ENCODE measurements around the gene SAP30BP.
A peak's percentile ranks its signal among the peaks of the same experiment; 100 is the strongest.

The SAP30BP gene

GRCh38 chr17:75749545-75750389, 82.6 kb downstream of the SAP30BP start:
- H3K36me3 ChIP-seq (ENCODE audit: insufficient read depth, insufficient read length, low read length): no peaks in the 10 kb centered on the region
- no peak overlapping the region for H3K4me3 ChIP-seq (ENCODE audit: insufficient read length, low read depth)
- H3K9ac ChIP-seq (ENCODE audit: insufficient read length, low read depth): peak overlapping the region; percentile 1
- peaks cover 13% of the 10 kb centered on the region for H3K4me1 ChIP-seq (ENCODE audit: insufficient read depth, insufficient read length)
- H3K9me3 ChIP-seq (ENCODE audit: insufficient read depth, low read length): no peaks in the 10 kb centered on the region
- DNase-seq (ENCODE audit: low read depth, low spot score): no peak
- TF ChIP-seq YY1 (IDR thresholded peaks at IDR 0.05; ENCODE audit: insufficient read depth, insufficient read length): no peak
- TF ChIP-seq ZNF274 (IDR thresholded peaks at IDR 0.05; ENCODE audit: low read depth, low read length): no peak
- TF ChIP-seq SUZ12 (IDR thresholded peaks at IDR 0.05; ENCODE audit: extremely low read depth, insufficient read depth, insufficient read length): no peak
- no peaks in the 10 kb centered on the region for H3K27me3 ChIP-seq (ENCODE audit: insufficient read depth, insufficient read length)

GRCh38 chr17:75750661-75751423, 83.7 kb downstream of the SAP30BP start:
- no peaks in the 10 kb centered on the region for H3K27me3 ChIP-seq (ENCODE audit: insufficient read depth, insufficient read length)
- H3K36me3 ChIP-seq (ENCODE audit: insufficient read depth, insufficient read length, low read length): no peaks in the 10 kb centered on the region
- H3K4me1 ChIP-seq (ENCODE audit: insufficient read depth, insufficient read length): peaks cover 19% of the 10 kb centered on the region
- TF ChIP-seq ZNF274 (IDR thresholded peaks at IDR 0.05; ENCODE audit: low read depth, low read length): no peak
- TF ChIP-seq YY1 (IDR thresholded peaks at IDR 0.05; ENCODE audit: insufficient read depth, insufficient read length): no peak
- no peak for TF ChIP-seq SUZ12 (IDR thresholded peaks at IDR 0.05; ENCODE audit: extremely low read depth, insufficient read depth, insufficient read length)
- H3K9ac ChIP-seq (ENCODE audit: insufficient read length, low read depth): peak overlapping the region; percentile 16
- no peak overlapping the region for H3K4me3 ChIP-seq (ENCODE audit: insufficient read length, low read depth)
- H3K9me3 ChIP-seq (ENCODE audit: insufficient read depth, low read length): no peaks in the 10 kb centered on the region
- DNase-seq (ENCODE audit: low read depth, low spot score): no peak

- TF ChIP-seq SUZ12 (IDR thresholded peaks at IDR 0.05; ENCODE audit: extremely low read depth, insufficient read depth, insufficient read length) (no peak), ZNF274 (IDR thresholded peaks at IDR 0.05; ENCODE audit: low read depth, low read length) (no peak), YY1 (IDR thresholded peaks at IDR 0.05; ENCODE audit: insufficient read depth, insufficient read length) (no peak)
- no peak for DNase-seq (ENCODE audit: low read depth, low spot score)
- no peak overlapping the region for H3K9ac ChIP-seq (ENCODE audit: insufficient read length, low read depth)
- peaks cover 19% of the 10 kb centered on the region for H3K4me1 ChIP-seq (ENCODE audit: insufficient read depth, insufficient read length)
- H3K36me3 ChIP-seq (ENCODE audit: insufficient read depth, insufficient read length, low read length): no peaks in the 10 kb centered on the region
- no peak overlapping the region for H3K4me3 ChIP-seq (ENCODE audit: insufficient read length, low read depth)
- no peaks in the 10 kb centered on the region for H3K27me3 ChIP-seq (ENCODE audit: insufficient read depth, insufficient read length)
- H3K9me3 ChIP-seq (ENCODE audit: insufficient read depth, low read length): no peaks in the 10 kb centered on the region
Measured at GRCh38 chr17:75751676-75752404, 84.7 kb downstream of the SAP30BP start.

- H3K4me1 ChIP-seq (ENCODE audit: insufficient read depth, insufficient read length): peaks cover 19% of the 10 kb centered on the region
- no peak for DNase-seq (ENCODE audit: low read depth, low spot score)
- no peak overlapping the region for H3K4me3 ChIP-seq (ENCODE audit: insufficient read length, low read depth)
- no peaks in the 10 kb centered on the region for H3K9me3 ChIP-seq (ENCODE audit: insufficient read depth, low read length)
- no peak overlapping the region for H3K9ac ChIP-seq (ENCODE audit: insufficient read length, low read depth)
- H3K36me3 ChIP-seq (ENCODE audit: insufficient read depth, insufficient read length, low read length): no peaks in the 10 kb centered on the region
- TF ChIP-seq YY1 (IDR thresholded peaks at IDR 0.05; ENCODE audit: insufficient read depth, insufficient read length) (no peak), SUZ12 (IDR thresholded peaks at IDR 0.05; ENCODE audit: extremely low read depth, insufficient read depth, insufficient read length) (no peak), ZNF274 (IDR thresholded peaks at IDR 0.05; ENCODE audit: low read depth, low read length) (no peak)
- H3K27me3 ChIP-seq (ENCODE audit: insufficient read depth, insufficient read length): no peaks in the 10 kb centered on the region
Measured at GRCh38 chr17:75752405-75752709, 85.2 kb downstream of the SAP30BP start.

- Histone ChIP-seq H3K9me3 (ENCODE audit: insufficient read depth, low read length) (no peaks in the 10 kb centered on the region), H3K27me3 (ENCODE audit: insufficient read depth, insufficient read length) (no peaks in the 10 kb centered on the region), H3K4me3 (ENCODE audit: insufficient read length, low read depth) (peak overlapping the region; percentile 9), H3K36me3 (ENCODE audit: insufficient read depth, insufficient read length, low read length) (peaks cover 4% of the 10 kb centered on the region), H3K9ac (ENCODE audit: insufficient read length, low read depth) (peak overlapping the region; percentile 70), H3K4me1 (ENCODE audit: insufficient read depth, insufficient read length) (peaks cover 19% of the 10 kb centered on the region)
- TF ChIP-seq ZNF274 (IDR thresholded peaks at IDR 0.05; ENCODE audit: low read depth, low read length): no peak
- no peak for TF ChIP-seq YY1 (IDR thresholded peaks at IDR 0.05; ENCODE audit: insufficient read depth, insufficient read length)
- DNase-seq (ENCODE audit: low read depth, low spot score): no peak
Measured at GRCh38 chr17:75752802-75753513, 85.8 kb downstream of the SAP30BP start.

- H3K4me1 ChIP-seq (ENCODE audit: insufficient read depth, insufficient read length): peaks cover 25% of the 10 kb centered on the region
- no peaks in the 10 kb centered on the region for H3K27me3 ChIP-seq (ENCODE audit: insufficient read depth, insufficient read length)
- peak overlapping the region; percentile 70 for H3K9ac ChIP-seq (ENCODE audit: insufficient read length, low read depth)
- TF ChIP-seq YY1 (IDR thresholded peaks at IDR 0.05; ENCODE audit: insufficient read depth, insufficient read length) (no peak), SUZ12 (IDR thresholded peaks at IDR 0.05; ENCODE audit: extremely low read depth, insufficient read depth, insufficient read length) (no peak), ZNF274 (IDR thresholded peaks at IDR 0.05; ENCODE audit: low read depth, low read length) (no peak)
- H3K4me3 ChIP-seq (ENCODE audit: insufficient read length, low read depth): peak overlapping the region; percentile 9
- peaks cover 5% of the 10 kb centered on the region for H3K36me3 ChIP-seq (ENCODE audit: insufficient read depth, insufficient read length, low read length)
- H3K9me3 ChIP-seq (ENCODE audit: insufficient read depth, low read length): no peaks in the 10 kb centered on the region
- DNase-seq (ENCODE audit: low read depth, low spot score): no peak
Measured at GRCh38 chr17:75753514-75754377, 86.6 kb downstream of the SAP30BP start.

Data from NT2/D1 (cell line).